Measurements from ENCODE around the gene PTGIR.

- TF ChIP-seq NFE2L2 (IDR thresholded peaks at IDR 0.05; ENCODE audit: low read depth, low read length), result no peak
- TF ChIP-seq CTCF (conservative IDR thresholded peaks at IDR 0.05; ENCODE audit: low read depth, low read length), result no peak
- TF ChIP-seq MAZ (IDR thresholded peaks at IDR 0.05; ENCODE audit: borderline replicate concordance, low read depth, low read length), result no peak
- TF ChIP-seq RFX5 (IDR thresholded peaks at IDR 0.05; ENCODE audit: low read depth, low read length), result no peak
- TF ChIP-seq MAFK (IDR thresholded peaks at IDR 0.05; ENCODE audit: low read depth, low read length), result no peak
- TF ChIP-seq BHLHE40 (IDR thresholded peaks at IDR 0.05; ENCODE audit: low read depth, low read length), result no peak
- no peak for TF ChIP-seq RCOR1 (IDR thresholded peaks at IDR 0.05; ENCODE audit: insufficient replicate concordance, low read length)
- no peak for TF ChIP-seq FOS (IDR thresholded peaks at IDR 0.05; ENCODE audit: low read depth, low read length)
- TF ChIP-seq SMC3 (IDR thresholded peaks at IDR 0.05; ENCODE audit: low read depth, low read length), result no peak
- TF ChIP-seq RAD21 (IDR thresholded peaks at IDR 0.05; ENCODE audit: low read length), result no peak
- TF ChIP-seq POLR2A (IDR thresholded peaks at IDR 0.05; ENCODE audit: low read depth, low read length), result no peak
Observed at GRCh38 chr19:46634656-46635218, 9.8 kb upstream of the PTGIR start.
